ENCODE results near the gene SIX3.
A peak's percentile ranks its signal among the peaks of the same experiment; 100 is the strongest.

The SIX3 gene

DNA sequence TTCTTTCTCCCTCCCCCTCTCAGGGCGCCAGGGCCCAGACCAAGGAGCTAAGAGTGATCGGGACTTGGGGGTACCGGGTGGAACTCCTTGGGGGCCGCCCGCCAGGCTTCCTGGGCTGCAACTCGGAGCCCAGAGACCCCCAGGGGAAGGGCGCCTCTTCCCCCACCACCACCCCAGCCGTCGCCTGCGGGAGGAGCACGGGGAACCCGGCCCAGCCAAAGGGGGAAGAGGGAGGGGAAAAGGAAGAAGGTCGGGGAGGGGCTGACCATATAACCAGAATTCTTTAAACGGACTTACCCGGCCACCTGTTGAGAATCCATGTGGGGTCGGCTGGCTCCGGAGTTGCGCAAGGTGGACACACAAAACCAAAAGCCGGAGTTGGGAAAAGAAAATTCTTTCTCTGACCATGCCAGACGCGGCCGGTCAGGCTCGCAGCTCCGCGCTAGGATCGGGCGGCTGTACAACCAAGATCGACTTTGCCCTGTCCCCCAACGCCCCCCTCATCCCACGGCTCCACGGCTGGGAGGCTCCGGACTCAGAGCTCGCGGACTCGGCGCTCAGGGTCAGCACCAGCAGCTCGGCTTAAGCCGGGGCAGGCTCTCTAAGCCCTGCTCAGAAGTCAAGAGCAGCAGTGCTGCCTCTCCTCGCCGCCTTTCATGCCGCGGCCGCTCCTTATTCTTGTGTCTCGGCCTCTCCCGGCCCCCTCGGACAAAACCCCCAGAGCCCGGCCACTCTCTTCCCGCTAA lies 6.3 kb upstream of the SIX3 start:
- peak overlapping the region; percentile 47 to 86 for H3K4me3 ChIP-seq (ENCODE audit: low read length in 2 of 2)
- peaks cover 0 to 100% (median 0%) of the 10 kb centered on the region in 3 experiments for H3K27me3 ChIP-seq (ENCODE audit: control insufficient read depth in 3 of 3, insufficient read depth in 3 of 3, low read depth in 1 of 3, low read length in 3 of 3)
- DNase-seq (ENCODE audit: low spot score), result no peak
- peak overlapping the region; percentile 87 for H3K4ac ChIP-seq (ENCODE audit: low read length)
- H2BK5ac ChIP-seq (ENCODE audit: low read length), result peak overlapping the region; percentile 98
- WGBS, 2 donors (ENCODE audit: extremely low coverage in 2 of 2, insufficient read length in 2 of 2, insufficient replicate concordance in 1 of 2), result no CpG with 5 or more reads among the region's 48 CpGs
- peak overlapping the region; percentile 95 for H2AK5ac ChIP-seq (ENCODE audit: low read depth, low read length)
- peak overlapping the region; percentile 87 for H3K27ac ChIP-seq (replicated peaks; ENCODE audit: low read length)
- peaks cover 0 to 3% of the 10 kb centered on the region in 2 donors for H3K9me3 ChIP-seq (replicated peaks in 1 of 2; ENCODE audit: control insufficient read depth in 2 of 2, insufficient read depth in 1 of 2, low read depth in 1 of 2, low read length in 2 of 2)
- H3K79me1 ChIP-seq (ENCODE audit: low read depth, low read length), result peaks cover 11% of the 10 kb centered on the region
- peak overlapping the region; percentile 25 for H4K91ac ChIP-seq (ENCODE audit: low read depth, low read length, poor library complexity)
- H3K4me2 ChIP-seq (ENCODE audit: insufficient read depth, low read length, poor library complexity, severe bottlenecking), result peak overlapping the region; percentile 94
- H2AFZ ChIP-seq (ENCODE audit: low read length), result peak overlapping the region; percentile 96
- H3K36me3 ChIP-seq (replicated peaks in 1 of 2; ENCODE audit: control insufficient read depth in 2 of 2, insufficient read depth in 2 of 2, low read length in 2 of 2), result no peaks in the 10 kb centered on the region
- H2BK120ac ChIP-seq (ENCODE audit: low read depth, low read length), result peak overlapping the region; percentile 100
- peak overlapping the region; percentile 94 for H3K9ac ChIP-seq (ENCODE audit: low read depth, low read length, poor library complexity)
- H3K23ac ChIP-seq (ENCODE audit: low read depth, low read length, poor library complexity), result peak overlapping the region; percentile 74
- H3K18ac ChIP-seq (ENCODE audit: low read length), result peak overlapping the region; percentile 99
- peaks cover 18 to 34% of the 10 kb centered on the region in 2 donors for H3K4me1 ChIP-seq (ENCODE audit: control insufficient read depth in 2 of 2, insufficient read depth in 1 of 2, low read depth in 1 of 2, low read length in 2 of 2)
- peak overlapping the region; percentile 100 for H3K14ac ChIP-seq (ENCODE audit: low read length)
- H2BK12ac ChIP-seq (ENCODE audit: low read length), result peak overlapping the region; percentile 44
- H2BK15ac ChIP-seq (ENCODE audit: low read length), result peak overlapping the region; percentile 64
- H4K8ac ChIP-seq (ENCODE audit: low read depth, low read length), result no peak overlapping the region

DNA sequence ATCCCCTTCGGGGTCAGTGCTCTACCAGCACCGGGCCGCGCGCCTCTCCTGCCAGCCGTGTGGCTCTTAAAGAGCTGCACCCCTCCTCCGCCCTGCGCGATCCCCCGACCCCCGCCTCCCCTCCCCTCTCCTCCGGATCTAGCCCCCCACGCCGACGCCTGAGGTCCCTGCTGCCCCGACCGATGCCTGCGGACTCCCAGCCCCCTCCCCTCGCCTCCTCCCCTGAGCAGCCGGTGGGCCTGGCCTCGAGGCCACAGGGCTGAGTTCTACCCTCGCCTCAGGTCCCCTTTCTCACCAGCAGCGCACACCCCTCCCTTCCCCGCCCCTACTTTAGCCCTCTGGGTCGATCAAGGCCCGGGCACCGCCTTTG lies 5.8 kb upstream of the SIX3 start:
- H3K18ac ChIP-seq (ENCODE audit: low read length), result peak overlapping the region; percentile 99
- H3K4ac ChIP-seq (ENCODE audit: low read length), result no peak overlapping the region
- H2BK5ac ChIP-seq (ENCODE audit: low read length), result peak overlapping the region; percentile 98
- H4K91ac ChIP-seq (ENCODE audit: low read depth, low read length, poor library complexity), result no peak overlapping the region
- H3K36me3 ChIP-seq (replicated peaks in 1 of 2; ENCODE audit: control insufficient read depth in 2 of 2, insufficient read depth in 2 of 2, low read length in 2 of 2), result no peaks in the 10 kb centered on the region
- WGBS, 2 donors (ENCODE audit: extremely low coverage in 2 of 2, insufficient read length in 2 of 2, insufficient replicate concordance in 1 of 2), result no CpG with 5 or more reads among the region's 27 CpGs
- peak overlapping the region; percentile 95 for H2AK5ac ChIP-seq (ENCODE audit: low read depth, low read length)
- peak overlapping the region; percentile 87 for H3K27ac ChIP-seq (replicated peaks; ENCODE audit: low read length)
- peaks cover 0 to 3% of the 10 kb centered on the region in 2 donors for H3K9me3 ChIP-seq (replicated peaks in 1 of 2; ENCODE audit: control insufficient read depth in 2 of 2, insufficient read depth in 1 of 2, low read depth in 1 of 2, low read length in 2 of 2)
- H3K23ac ChIP-seq (ENCODE audit: low read depth, low read length, poor library complexity), result peak overlapping the region; percentile 74
- peak overlapping the region; percentile 94 for H3K4me2 ChIP-seq (ENCODE audit: insufficient read depth, low read length, poor library complexity, severe bottlenecking)
- H2BK15ac ChIP-seq (ENCODE audit: low read length), result peak overlapping the region; percentile 64
- peak overlapping the region; percentile 47 to 86 for H3K4me3 ChIP-seq (ENCODE audit: low read length in 2 of 2)
- no peak overlapping the region for H4K8ac ChIP-seq (ENCODE audit: low read depth, low read length)
- no peak overlapping the region for H2BK12ac ChIP-seq (ENCODE audit: low read length)
- H3K4me1 ChIP-seq (ENCODE audit: control insufficient read depth in 2 of 2, insufficient read depth in 1 of 2, low read depth in 1 of 2, low read length in 2 of 2), result peaks cover 18 to 35% of the 10 kb centered on the region in 2 donors
- H2BK120ac ChIP-seq (ENCODE audit: low read depth, low read length), result peak overlapping the region; percentile 100
- H3K79me1 ChIP-seq (ENCODE audit: low read depth, low read length), result peaks cover 11% of the 10 kb centered on the region
- H3K14ac ChIP-seq (ENCODE audit: low read length), result no peak overlapping the region
- peak overlapping the region; percentile 94 for H3K9ac ChIP-seq (ENCODE audit: low read depth, low read length, poor library complexity)
- H3K27me3 ChIP-seq (ENCODE audit: control insufficient read depth in 3 of 3, insufficient read depth in 3 of 3, low read depth in 1 of 3, low read length in 3 of 3), result peaks cover 0 to 100% (median 0%) of the 10 kb centered on the region in 3 experiments
- DNase-seq (ENCODE audit: low spot score), result no peak
- H2AFZ ChIP-seq (ENCODE audit: low read length), result peak overlapping the region; percentile 96

DNA sequence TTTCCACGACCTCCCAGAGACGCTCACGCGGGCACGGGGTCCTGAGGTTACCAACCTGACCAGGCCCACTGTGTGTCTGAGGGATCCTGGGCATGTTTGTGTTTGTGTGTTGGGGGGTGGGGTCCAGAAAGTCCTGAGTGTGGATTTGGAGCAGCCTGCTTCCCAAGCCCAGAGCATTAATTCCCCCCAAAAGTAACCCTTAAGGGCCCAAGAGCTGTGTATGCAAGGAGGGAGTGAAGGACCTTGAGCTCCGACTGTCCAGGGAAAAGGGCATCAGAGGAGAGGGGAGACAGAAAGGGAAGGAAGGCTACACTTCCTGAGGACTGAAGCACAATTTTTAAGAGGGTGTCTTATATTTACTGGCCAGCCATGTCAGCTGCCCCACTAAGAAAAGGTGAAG lies 5.2 kb upstream of the SIX3 start:
- Histone ChIP-seq H2AFZ (ENCODE audit: low read length) (no peak overlapping the region), H3K4ac (ENCODE audit: low read length) (no peak overlapping the region), H2BK5ac (ENCODE audit: low read length) (peak overlapping the region; percentile 98), H3K18ac (ENCODE audit: low read length) (peak overlapping the region; percentile 3), H2BK12ac (ENCODE audit: low read length) (no peak overlapping the region), H2BK120ac (ENCODE audit: low read depth, low read length) (peak overlapping the region; percentile 4), H3K4me2 (ENCODE audit: insufficient read depth, low read length, poor library complexity, severe bottlenecking) (peak overlapping the region; percentile 94), H3K9ac (ENCODE audit: low read depth, low read length, poor library complexity) (no peak overlapping the region), H3K9me3 (replicated peaks in 1 of 2; ENCODE audit: control insufficient read depth in 2 of 2, insufficient read depth in 1 of 2, low read depth in 1 of 2, low read length in 2 of 2) (peaks cover 0 to 3% of the 10 kb centered on the region in 2 donors), H3K36me3 (replicated peaks in 1 of 2; ENCODE audit: control insufficient read depth in 2 of 2, insufficient read depth in 2 of 2, low read length in 2 of 2) (no peaks in the 10 kb centered on the region), H3K23ac (ENCODE audit: low read depth, low read length, poor library complexity) (no peak overlapping the region), H4K8ac (ENCODE audit: low read depth, low read length) (no peak overlapping the region), H3K14ac (ENCODE audit: low read length) (no peak overlapping the region), H3K4me1 (ENCODE audit: control insufficient read depth in 2 of 2, insufficient read depth in 1 of 2, low read depth in 1 of 2, low read length in 2 of 2) (peaks cover 23 to 36% of the 10 kb centered on the region in 2 donors), H2BK15ac (ENCODE audit: low read length) (peak overlapping the region; percentile 60), H3K4me3 (ENCODE audit: low read length in 2 of 2) (peak overlapping the region in 1 of 2 donors; percentile 86), H3K79me1 (ENCODE audit: low read depth, low read length) (peaks cover 11% of the 10 kb centered on the region), H4K91ac (ENCODE audit: low read depth, low read length, poor library complexity) (no peak overlapping the region), H3K27me3 (ENCODE audit: control insufficient read depth in 3 of 3, insufficient read depth in 3 of 3, low read depth in 1 of 3, low read length in 3 of 3) (peaks cover 0 to 100% (median 0%) of the 10 kb centered on the region in 3 experiments), H3K27ac (replicated peaks; ENCODE audit: low read length) (no peak overlapping the region), H2AK5ac (ENCODE audit: low read depth, low read length) (peak overlapping the region; percentile 10)
- no peak for DNase-seq (ENCODE audit: low spot score)
- WGBS, 2 donors (ENCODE audit: extremely low coverage in 2 of 2, insufficient read length in 2 of 2, insufficient replicate concordance in 1 of 2), result no CpG with 5 or more reads among the region's 6 CpGs

Data from neuronal stem cell (in vitro differentiated cells).